ENCODE measurements around the gene GABRG3. TPM values are rescaled to one million over a fixed set of nuclear protein-coding genes. Genes with fewer than 3 reads are reported as not detected.

Gene GABRG3
- total and polyA plus RNA-seq, 2 donors from 2014 or later = not detected

- TF ChIP-seq CTCF (IDR thresholded peaks at IDR 0.05; ENCODE audit: borderline replicate concordance, extremely low read depth, insufficient read depth) = no peak
- Histone ChIP-seq H3K27me3 (ENCODE audit: control insufficient read depth, insufficient read depth, low read length) (no peaks in the 10 kb centered on the region), H3K9me3 (ENCODE audit: control insufficient read depth in 2 of 3, insufficient read depth in 1 of 3, low read length in 3 of 3) (no peaks in the 10 kb centered on the region), H3K4me1 (ENCODE audit: control insufficient read depth in 2 of 3, insufficient read depth in 2 of 3, low read depth in 1 of 3, low read length in 3 of 3) (peaks cover 0 to 3% (median 0%) of the 10 kb centered on the region in 3 donors), H3K4me3 (ENCODE audit: low read length in 3 of 3) (no peak overlapping the region), H3K36me3 (ENCODE audit: control insufficient read depth in 2 of 3, insufficient read depth in 3 of 3, low read length in 3 of 3) (no peaks in the 10 kb centered on the region), H3K9ac (ENCODE audit: low read length in 3 of 3) (no peak overlapping the region), H3K27ac (ENCODE audit: low read depth in 2 of 2, low read length in 2 of 2) (no peak overlapping the region)
- DNase-seq (peak in 1 of 5 donors; percentile 22), FAIRE-seq (no peak)
- intact Hi-C loops (cut with DNase I) = no loop called here
These were observed 252.2 kb downstream of the GABRG3 start for GRCh38 chr15:27223179-27223578.

GRCh38 chr15:27231811-27232210, 260.8 kb downstream of the GABRG3 start:
- TF ChIP-seq CTCF (IDR thresholded peaks at IDR 0.05; ENCODE audit: borderline replicate concordance, extremely low read depth, insufficient read depth) = no peak
- H3K9ac ChIP-seq (ENCODE audit: low read length in 3 of 3) = no peak overlapping the region
- no peak for DNase-seq
- no peak overlapping the region for H3K4me3 ChIP-seq (ENCODE audit: low read length in 3 of 3)
- H3K4me1 ChIP-seq (ENCODE audit: control insufficient read depth in 2 of 3, insufficient read depth in 2 of 3, low read depth in 1 of 3, low read length in 3 of 3) = no peaks in the 10 kb centered on the region
- no peak for FAIRE-seq
- no peaks in the 10 kb centered on the region for H3K36me3 ChIP-seq (ENCODE audit: control insufficient read depth in 2 of 3, insufficient read depth in 3 of 3, low read length in 3 of 3)
- H3K27me3 ChIP-seq (ENCODE audit: control insufficient read depth, insufficient read depth, low read length) = no peaks in the 10 kb centered on the region
- intact Hi-C loops (cut with DNase I) = no loop called here
- H3K9me3 ChIP-seq (ENCODE audit: control insufficient read depth in 2 of 3, insufficient read depth in 1 of 3, low read length in 3 of 3) = no peaks in the 10 kb centered on the region
- H3K27ac ChIP-seq (ENCODE audit: low read depth in 2 of 2, low read length in 2 of 2) = no peak overlapping the region

- Histone ChIP-seq H3K9me3 (ENCODE audit: control insufficient read depth in 2 of 3, insufficient read depth in 1 of 3, low read length in 3 of 3) (no peaks in the 10 kb centered on the region), H3K36me3 (ENCODE audit: control insufficient read depth in 2 of 3, insufficient read depth in 3 of 3, low read length in 3 of 3) (no peaks in the 10 kb centered on the region), H3K27me3 (ENCODE audit: control insufficient read depth, insufficient read depth, low read length) (no peaks in the 10 kb centered on the region), H3K4me1 (ENCODE audit: control insufficient read depth in 2 of 3, insufficient read depth in 2 of 3, low read depth in 1 of 3, low read length in 3 of 3) (no peaks in the 10 kb centered on the region), H3K4me3 (ENCODE audit: low read length in 3 of 3) (no peak overlapping the region), H3K9ac (ENCODE audit: low read length in 3 of 3) (no peak overlapping the region), H3K27ac (ENCODE audit: low read depth in 2 of 2, low read length in 2 of 2) (no peak overlapping the region)
- FAIRE-seq = no peak
- TF ChIP-seq CTCF (IDR thresholded peaks at IDR 0.05; ENCODE audit: borderline replicate concordance, extremely low read depth, insufficient read depth) = no peak
- intact Hi-C loops (cut with DNase I) = no loop called here
- DNase-seq = no peak
These were observed 261.9 kb downstream of the GABRG3 start for GRCh38 chr15:27232876-27233275.

GRCh38 chr15:27234593-27234992, 263.6 kb downstream of the GABRG3 start:
- no peak overlapping the region for H3K4me3 ChIP-seq (ENCODE audit: low read length in 3 of 3)
- TF ChIP-seq CTCF (IDR thresholded peaks at IDR 0.05; ENCODE audit: borderline replicate concordance, extremely low read depth, insufficient read depth) = no peak
- intact Hi-C loops (cut with DNase I) = no loop called here
- H3K27ac ChIP-seq (ENCODE audit: low read depth in 2 of 2, low read length in 2 of 2) = no peak overlapping the region
- H3K9me3 ChIP-seq (ENCODE audit: control insufficient read depth in 2 of 3, insufficient read depth in 1 of 3, low read length in 3 of 3) = no peaks in the 10 kb centered on the region
- H3K4me1 ChIP-seq (ENCODE audit: control insufficient read depth in 2 of 3, insufficient read depth in 2 of 3, low read depth in 1 of 3, low read length in 3 of 3) = no peaks in the 10 kb centered on the region
- FAIRE-seq = no peak
- DNase-seq = no peak
- no peak overlapping the region for H3K9ac ChIP-seq (ENCODE audit: low read length in 3 of 3)
- H3K27me3 ChIP-seq (ENCODE audit: control insufficient read depth, insufficient read depth, low read length) = no peaks in the 10 kb centered on the region
- H3K36me3 ChIP-seq (ENCODE audit: control insufficient read depth in 2 of 3, insufficient read depth in 3 of 3, low read length in 3 of 3) = no peaks in the 10 kb centered on the region
